ENCODE data around the gene RPS6KA1.
A peak's percentile ranks its signal among the peaks of the same experiment; 100 is the strongest.

Gene RPS6KA1

DNA sequence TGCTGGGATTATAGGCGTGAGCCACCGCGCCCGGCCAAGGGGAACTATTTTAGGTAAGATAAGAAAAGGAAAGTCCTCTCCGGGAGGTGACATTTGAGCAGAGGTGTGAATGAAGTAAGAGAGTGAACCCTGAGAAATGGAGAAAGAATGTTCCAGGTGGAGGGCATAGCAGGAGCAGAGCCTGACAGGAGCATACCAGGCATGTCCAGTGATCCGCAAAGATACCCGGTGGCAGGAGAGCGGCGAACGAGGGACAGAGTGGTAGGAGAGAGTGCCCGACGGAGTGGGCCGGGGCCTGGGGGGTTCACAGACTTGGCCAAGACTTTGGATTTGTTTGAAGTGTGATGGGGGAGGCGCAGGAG is 7.9 kb upstream of the RPS6KA1 start:
- no peak for TF ChIP-seq POLR2A (IDR thresholded peaks at IDR 0.05; ENCODE audit: low read depth, low read length)
- DNase-seq (ENCODE audit: insufficient read length, low spot score): no peak
- FAIRE-seq: no peak

DNA sequence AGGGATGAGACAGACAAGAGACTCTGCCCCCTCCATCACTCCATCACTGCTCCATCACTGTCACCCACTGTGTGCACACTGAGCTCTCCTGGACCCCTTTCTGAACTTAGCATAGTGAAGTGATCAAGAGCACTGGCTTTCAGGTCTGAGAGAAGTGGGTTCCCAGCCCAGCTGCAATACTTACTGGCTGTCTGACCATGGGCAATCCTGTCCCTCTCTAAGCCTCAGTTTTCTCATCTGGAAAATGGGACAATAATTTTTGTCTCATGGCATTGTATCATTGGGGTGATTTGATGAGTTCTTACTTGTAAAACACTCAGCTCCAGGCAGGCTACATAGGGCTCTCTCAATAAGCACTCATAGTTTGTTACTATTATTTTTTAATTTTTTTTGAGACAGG is 7.5 kb upstream of the RPS6KA1 start:
- no peak for FAIRE-seq
- no peak for TF ChIP-seq POLR2A (IDR thresholded peaks at IDR 0.05; ENCODE audit: low read depth, low read length)

DNA sequence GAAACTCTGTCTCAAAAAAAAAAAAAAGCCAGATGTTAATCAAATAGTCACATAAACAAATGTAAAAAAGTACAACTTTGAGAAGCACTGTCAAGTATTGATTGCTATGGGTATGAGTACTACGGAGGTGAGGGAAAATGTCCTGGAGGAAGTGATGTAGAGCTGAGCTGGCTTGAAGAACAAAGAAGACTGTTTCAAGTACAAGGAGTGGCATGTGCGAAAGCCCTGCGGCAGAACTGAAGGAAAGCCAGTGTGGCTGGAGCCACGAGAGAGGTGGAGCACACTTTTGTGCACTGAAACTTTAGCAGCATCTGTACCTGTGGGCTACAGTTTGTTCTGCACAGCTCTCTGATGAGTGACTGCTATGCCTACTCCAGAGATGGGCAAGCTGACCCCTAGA is 5.4 kb upstream of the RPS6KA1 start:
- no peak for DNase-seq (ENCODE audit: insufficient read length, low spot score)
- no peak for TF ChIP-seq POLR2A (IDR thresholded peaks at IDR 0.05; ENCODE audit: low read depth, low read length)
- no peak for FAIRE-seq

More for the DNA sequence above, 7.5 kb upstream of the RPS6KA1 start:
- DNase-seq (ENCODE audit: insufficient read length, low spot score): no peak

DNA sequence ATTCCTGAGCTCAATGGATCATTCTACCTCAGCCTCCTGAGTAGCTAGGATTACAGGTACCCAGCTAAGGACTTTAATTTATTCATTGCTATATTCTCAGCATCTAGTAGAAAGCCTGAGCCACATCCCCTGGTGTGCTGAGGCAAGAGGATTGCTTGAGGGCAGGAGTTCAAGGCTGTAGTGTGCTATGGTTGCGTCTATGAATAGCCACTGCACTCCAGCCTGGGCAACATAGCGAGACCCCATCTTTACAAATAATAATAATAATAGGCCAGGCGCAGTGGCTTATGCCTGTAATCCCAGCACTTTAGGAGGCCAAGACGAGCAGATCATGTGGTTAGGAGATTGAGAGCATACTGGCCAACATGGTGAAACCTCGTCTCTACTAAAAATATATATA is 3.3 kb upstream of the RPS6KA1 start:
- DNase-seq (ENCODE audit: insufficient read length, low spot score): no peak
- no peak for TF ChIP-seq POLR2A (IDR thresholded peaks at IDR 0.05; ENCODE audit: low read depth, low read length)
- no peak for FAIRE-seq

DNA sequence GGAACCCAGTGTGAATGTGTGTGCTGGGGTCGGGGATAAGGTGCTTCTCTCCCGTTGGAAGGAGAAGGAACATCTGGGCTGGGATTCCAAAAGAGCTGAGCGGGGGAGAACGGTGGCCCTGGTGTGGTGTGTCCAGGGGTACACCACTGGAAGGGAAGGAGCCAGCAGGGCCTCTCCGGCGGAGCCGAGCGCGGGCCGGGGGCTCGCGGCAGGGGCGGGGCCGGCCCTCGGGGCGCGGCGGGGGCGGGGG is 231 bp upstream of the RPS6KA1 start:
- FAIRE-seq (no peak), DNase-seq (ENCODE audit: insufficient read length, low spot score) (no peak)
- no peak for TF ChIP-seq POLR2A (IDR thresholded peaks at IDR 0.05; ENCODE audit: low read depth, low read length)

DNA sequence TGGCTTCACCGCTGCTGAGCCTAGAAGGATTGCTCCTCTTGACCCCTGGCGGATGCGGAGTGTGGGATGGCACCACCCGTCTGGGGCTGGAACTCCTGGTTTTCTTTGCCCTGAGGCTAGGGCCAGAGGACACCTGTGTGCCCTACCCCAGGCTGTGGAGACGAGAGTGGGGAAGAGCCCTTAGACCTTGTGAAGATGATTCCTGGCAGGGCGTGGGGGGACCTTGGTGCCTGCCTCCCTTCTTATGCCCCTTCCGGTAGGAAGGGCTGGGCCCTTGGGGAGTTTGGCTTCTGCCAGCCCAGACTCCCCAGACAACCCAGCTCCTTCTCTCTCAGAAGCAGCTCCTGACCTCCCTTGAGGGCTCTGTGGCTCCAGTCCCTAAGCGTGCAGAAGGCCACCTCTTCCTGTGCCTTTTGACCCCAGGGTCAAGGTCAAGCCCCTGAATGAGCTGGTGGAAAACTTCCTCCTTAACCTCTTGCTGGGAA is 891 bp downstream of the RPS6KA1 start:
- FAIRE-seq (no peak), DNase-seq (ENCODE audit: insufficient read length, low spot score) (no peak)
- TF ChIP-seq POLR2A (IDR thresholded peaks at IDR 0.05; ENCODE audit: low read depth, low read length): no peak

DNA sequence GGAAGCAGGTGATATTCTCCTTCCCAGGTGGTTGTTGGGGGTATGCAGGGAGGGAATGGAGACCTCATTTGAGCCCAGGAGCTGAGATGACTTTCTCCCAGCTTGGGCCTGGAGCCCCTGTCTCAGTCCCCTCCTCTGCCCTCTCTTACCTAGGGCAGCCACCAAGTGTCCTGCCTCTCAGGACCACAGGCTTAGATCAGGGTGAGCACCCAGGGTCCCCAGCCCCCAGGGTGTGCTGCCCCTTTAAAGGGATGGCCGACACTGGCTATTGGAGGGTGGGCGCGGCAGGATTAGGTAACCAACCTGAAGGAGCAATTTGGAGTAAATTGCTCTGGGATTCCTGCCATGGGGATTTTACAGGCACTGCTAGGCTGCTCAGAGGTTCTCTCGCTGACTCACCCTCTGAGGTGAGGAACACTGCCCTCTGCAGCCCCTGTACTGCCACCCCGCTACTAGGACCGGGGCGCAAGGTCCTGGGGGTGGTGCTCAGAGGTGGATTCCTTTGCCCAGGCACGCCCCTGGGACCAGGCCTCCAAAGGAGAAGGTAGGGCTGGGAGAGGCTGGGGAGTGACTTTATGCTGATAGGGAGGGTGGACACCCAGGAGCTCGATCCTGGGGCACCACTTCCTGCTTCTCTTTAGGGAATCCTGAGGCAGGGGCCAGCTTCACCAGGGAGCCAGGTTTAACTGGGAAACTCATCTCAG is 1.5 kb downstream of the RPS6KA1 start:
- peak; percentile 77 for FAIRE-seq
- peak; percentile 87 for DNase-seq (ENCODE audit: insufficient read length, low spot score)
- TF ChIP-seq POLR2A (IDR thresholded peaks at IDR 0.05; ENCODE audit: low read depth, low read length): no peak

DNA sequence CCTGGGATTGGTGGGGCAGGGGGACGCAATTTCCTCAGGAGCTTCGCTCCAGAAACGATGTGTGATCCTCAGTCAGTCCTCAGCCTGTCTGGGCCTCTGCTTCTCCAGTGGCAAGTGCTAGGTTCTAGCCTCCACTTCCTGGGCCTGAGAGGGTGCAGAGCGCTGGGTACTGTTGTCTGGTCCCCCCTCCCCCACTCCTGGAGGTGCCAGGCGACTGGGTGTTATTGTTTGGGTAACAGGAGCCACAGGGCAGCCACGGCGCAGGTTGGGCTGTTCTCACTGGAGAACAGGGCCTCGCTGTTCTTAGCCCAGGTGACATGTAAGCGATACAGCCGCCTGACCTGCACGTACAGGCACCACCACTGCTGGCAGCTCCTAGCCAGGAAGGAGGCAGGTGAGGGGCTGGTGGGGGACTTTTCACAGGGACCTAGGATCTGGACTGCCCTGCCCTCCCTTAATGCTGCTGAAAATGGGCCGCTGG is 2.1 kb downstream of the RPS6KA1 start:
- no peak for DNase-seq (ENCODE audit: insufficient read length, low spot score)
- FAIRE-seq: no peak
- no peak for TF ChIP-seq POLR2A (IDR thresholded peaks at IDR 0.05; ENCODE audit: low read depth, low read length)

DNA sequence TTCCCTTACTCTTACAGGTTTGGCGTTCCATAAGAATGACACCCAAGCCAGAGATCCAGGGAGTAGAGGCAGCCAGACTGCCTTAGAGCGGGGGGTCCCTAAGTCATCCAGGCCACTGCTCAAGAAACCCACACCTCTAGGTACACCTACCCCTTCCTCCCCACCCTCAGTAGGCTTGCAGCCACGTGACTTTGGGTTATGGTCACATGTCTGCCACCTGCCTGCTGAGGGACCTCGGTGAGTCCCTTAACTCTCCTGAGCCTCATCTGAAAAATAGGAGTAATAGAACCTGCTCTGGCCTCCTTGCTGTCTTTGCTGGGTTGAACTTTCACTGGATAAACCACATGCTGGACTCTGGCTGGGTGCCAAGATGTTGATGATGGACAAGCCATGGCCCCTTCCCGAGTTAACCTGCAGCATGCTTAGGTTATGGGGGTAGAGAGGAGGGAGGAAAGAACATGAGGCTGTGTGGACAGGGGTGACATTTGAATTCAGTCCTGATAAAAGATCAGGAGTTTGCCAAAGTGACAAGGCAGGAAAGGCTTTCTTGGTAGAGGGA is 4.5 kb downstream of the RPS6KA1 start:
- TF ChIP-seq POLR2A (IDR thresholded peaks at IDR 0.05; ENCODE audit: low read depth, low read length): no peak
- DNase-seq (ENCODE audit: insufficient read length, low spot score) (no peak), FAIRE-seq (no peak)

DNA sequence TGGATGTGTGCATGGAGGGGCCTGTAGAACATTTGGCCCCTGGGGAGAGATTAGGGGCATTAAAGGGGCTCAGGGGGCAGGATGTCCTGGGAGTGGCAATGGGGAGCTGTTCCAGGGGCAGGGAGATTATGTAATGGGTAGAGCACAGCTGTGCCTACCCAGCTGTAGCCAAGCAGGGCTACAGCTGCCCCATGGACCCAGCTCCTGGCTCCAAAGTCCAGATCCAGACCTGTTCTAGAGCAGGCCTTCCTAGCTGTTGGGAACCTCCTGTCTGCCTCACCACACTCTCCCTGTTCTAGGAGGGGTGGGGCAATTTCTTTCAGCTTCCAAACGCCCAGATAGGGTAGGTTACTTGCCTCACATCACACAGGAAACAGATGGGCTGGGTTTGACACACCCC is 5.6 kb downstream of the RPS6KA1 start:
- FAIRE-seq (no peak), DNase-seq (ENCODE audit: insufficient read length, low spot score) (no peak)
- TF ChIP-seq POLR2A (IDR thresholded peaks at IDR 0.05; ENCODE audit: low read depth, low read length): no peak

DNA sequence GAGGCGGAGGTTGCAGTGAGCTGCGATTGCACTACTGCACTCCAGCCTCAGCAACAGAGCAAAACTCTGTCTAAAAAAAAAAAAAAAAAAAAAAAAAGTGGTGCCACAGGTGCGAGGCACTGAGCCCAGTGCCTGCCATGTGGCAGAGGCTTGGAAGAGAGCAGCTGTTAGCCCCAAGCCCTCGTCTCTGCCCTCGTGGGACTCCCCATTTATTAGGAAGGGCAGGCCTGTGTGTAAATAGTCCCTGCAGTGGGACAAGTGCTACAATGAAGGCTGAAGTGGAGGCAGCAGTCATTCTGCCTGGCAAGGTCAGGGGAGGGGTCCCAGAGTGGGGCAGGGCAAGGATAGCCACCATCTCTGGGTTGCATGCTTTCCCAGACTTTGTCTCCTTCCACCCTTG is 6.5 kb downstream of the RPS6KA1 start:
- FAIRE-seq: no peak
- no peak for TF ChIP-seq POLR2A (IDR thresholded peaks at IDR 0.05; ENCODE audit: low read depth, low read length)
- DNase-seq (ENCODE audit: insufficient read length, low spot score): no peak

DNA sequence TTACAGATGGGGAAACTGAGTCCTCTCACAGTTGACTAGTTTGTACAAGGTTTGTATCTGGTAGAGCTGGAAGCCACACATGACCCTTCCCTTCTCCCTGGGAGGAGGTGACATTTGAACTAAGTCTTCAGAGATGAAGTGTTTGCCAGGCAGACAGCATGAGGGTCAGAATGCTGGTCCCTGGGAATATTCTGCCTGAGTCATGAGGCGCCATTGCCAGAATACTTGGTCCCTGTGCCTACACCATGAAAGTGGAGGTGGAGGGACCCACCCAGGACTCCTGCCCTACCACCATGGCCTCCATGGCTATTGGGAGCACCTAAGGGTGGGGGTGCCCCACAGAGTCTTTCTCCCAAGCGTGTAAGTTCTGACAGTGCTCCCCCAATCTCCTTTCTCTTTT is 7.0 kb downstream of the RPS6KA1 start:
- TF ChIP-seq POLR2A (IDR thresholded peaks at IDR 0.05; ENCODE audit: low read depth, low read length): no peak
- no peak for FAIRE-seq
- no peak for DNase-seq (ENCODE audit: insufficient read length, low spot score)

DNA sequence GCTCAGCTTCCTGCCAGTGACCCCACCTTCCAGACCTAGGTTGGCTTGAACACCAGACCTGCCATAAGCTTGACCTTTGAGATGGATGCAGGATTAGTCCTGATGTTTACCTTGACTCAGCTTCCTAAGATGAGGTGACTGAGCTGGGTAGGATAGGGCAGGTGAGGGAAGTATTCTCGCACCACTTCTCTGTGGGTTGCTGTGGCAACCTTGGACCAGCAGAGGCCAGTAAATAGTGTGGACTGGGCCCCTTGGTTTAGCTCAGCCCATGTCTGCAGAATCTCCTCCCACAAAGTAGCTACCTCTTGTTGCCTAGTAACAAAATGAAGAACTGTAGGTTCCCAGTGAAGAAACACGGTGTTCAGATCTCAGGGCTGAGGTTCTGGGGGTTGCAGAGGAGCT is 8.4 kb downstream of the RPS6KA1 start:
- DNase-seq (ENCODE audit: insufficient read length, low spot score) (no peak), FAIRE-seq (no peak)
- TF ChIP-seq POLR2A (IDR thresholded peaks at IDR 0.05; ENCODE audit: low read depth, low read length): no peak

DNA sequence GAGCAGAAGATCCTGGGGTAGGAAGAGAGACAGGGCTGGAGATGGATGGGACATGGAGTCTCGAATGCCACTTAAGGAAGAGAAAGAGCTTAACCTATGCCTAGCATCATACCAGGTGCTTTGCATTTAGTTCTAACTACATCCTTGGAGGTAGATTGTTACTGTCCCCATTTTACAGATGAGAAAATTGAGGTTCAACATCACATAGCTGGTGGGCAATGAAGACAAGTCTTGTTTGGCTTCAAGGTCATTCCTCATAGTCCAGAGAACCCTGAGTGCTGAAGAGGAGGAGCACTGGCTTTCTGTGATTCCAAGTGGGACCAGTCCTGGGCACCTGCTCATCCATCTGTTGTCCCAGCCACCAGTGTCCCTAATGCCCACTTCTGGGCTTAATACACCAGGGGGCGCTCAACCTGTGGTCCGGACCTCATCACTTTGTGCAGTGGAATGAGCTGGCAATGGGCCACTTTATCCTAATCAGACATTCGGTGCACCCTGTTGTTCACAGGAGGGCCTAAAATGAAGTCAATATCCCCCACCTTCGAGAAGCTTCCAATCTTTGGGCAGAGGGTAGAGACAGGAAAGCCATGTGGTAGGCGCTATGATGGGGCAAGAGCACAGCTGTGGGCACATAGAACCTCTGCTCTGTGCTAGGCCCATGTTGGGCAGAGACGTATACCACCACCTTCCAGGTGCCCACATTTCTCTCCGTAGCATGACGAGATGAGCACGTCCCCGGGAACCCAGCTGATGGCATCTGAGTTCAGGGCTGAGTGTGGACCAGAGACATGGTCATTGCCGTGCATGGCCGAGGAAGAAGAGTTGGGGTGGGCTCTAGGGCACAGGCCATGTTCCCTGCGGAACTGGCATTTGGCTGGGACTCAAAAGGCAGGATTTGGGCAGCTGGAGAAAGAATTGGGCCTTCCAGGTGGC is 9.2 kb downstream of the RPS6KA1 start:
- FAIRE-seq: no peak
- DNase-seq (ENCODE audit: insufficient read length, low spot score): peak; percentile 37
- no peak for TF ChIP-seq POLR2A (IDR thresholded peaks at IDR 0.05; ENCODE audit: low read depth, low read length)

All from H54 (cell line).